Suppressor macrophage (primary cell): ENCODE results near the gene UBE4A.
A peak's percentile ranks its signal among the peaks of the same experiment; 100 is the strongest.

Source experiments
- DNase-seq, 4 experiments: peaks; one replicate each; pipeline ENCODE4 v3.0.0-alpha.2; 2020 to 2022

The UBE4A gene

DNA sequence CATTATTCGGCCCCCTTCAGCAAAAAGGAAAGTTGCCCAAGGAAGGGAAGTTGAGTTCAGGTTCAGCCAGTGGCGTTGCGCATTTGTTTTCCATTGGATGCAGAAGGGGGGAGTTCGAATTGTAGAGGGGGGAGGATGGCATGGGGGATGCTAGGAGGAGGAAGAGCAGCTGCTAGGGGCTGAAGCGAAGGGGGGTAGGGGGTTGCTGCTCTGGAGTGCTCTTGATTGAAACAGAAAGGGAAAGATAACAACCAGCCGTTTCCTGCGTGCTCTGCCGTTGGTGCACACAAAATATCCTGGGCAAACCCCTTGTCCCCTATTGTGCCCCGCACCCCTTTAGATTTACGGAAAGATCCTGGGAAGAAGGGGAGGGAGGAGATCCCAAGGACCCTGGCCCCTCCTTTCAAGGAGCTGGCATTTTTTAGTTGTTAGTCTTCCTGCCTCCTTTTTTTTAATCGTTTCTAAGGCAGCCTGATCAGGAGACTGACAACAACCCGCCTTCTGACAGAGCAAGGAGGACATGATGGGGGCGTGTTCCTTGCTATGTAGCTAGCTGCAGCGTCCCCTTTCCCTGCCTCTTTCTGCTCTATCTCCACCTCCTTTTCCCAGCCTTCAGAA, 79.0 kb downstream of the UBE4A start:
- peak; percentile 51 to 71 (median 70) for DNase-seq

GRCh38 chr11:118439646-118440045, 80.2 kb downstream of the UBE4A start:
- DNase-seq = no peak

- DNase-seq = no peak
Measured at GRCh38 chr11:118441770-118442275, 82.4 kb downstream of the UBE4A start.

DNA sequence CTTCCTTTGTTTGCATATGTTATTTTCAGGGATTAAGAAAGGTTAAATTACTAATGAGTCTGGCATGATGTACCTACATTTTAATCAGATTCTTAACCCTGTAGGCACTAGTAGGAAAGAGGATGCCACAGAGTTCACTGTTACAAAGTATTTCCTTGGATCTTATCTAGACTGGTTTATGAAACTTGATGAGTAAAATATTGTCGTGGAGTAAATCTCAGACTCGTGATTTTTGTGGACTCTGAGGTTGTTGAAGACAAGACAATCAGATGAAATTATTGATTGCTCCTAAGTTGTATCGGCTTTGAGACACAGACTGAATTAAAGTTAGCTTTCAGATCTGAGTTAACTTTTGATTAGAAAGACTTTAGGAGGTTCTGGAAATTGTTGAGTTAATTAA, 82.9 kb downstream of the UBE4A start:
- DNase-seq = no peak

DNA sequence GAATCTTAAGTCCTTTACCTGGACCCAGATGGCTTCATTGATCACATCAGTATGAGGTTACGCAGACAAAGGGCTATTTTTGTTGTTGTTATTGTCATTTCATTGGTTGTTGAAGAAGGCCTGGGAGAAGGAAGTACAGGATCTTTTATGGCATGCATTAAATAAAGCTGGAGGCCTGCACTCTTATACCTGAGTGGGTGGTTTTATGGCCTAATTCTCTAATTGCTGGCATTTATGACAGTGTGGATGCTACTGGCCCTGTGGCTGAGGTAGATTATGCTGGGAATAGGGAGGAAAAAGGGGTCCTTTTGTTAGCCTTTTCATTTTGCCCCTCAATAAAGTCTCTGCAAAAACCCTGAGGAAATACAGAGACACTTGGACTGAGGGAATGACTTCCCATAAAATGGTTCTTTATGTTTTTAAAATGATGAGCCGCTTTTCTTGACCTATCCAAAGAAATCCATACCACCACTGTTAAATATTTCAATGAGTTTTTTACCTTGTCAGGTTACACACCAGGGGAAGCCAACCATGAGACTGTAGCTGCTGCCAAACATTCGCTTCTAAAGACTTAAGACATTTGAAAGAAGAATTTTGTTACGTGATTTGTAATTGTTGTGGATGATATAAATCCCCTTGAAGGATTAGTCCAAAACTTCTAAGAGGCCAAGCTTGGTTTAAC, 83.6 kb downstream of the UBE4A start:
- DNase-seq = no peak

- no peak for DNase-seq
Measured at GRCh38 chr11:118443590-118444218, 84.3 kb downstream of the UBE4A start.

GRCh38 chr11:118447423-118447822, 88.0 kb downstream of the UBE4A start:
- no peak for DNase-seq

GRCh38 chr11:118448294-118448693, 88.9 kb downstream of the UBE4A start:
- DNase-seq = peak in 1 of 4 experiments; percentile 6
